HG02943 (cell line): ENCODE results near the gene LPXN.

Experiments used
- ATAC-seq: cut with Tn5 transposase; IDR thresholded peaks from one replicate; pipeline ENCODE4 v1.9.1; 2021; ENCODE audit warnings: mild to moderate bottlenecking, low read depth, moderate library complexity; ENCODE audit not compliant: unreplicated experiment

LPXN gene

DNA sequence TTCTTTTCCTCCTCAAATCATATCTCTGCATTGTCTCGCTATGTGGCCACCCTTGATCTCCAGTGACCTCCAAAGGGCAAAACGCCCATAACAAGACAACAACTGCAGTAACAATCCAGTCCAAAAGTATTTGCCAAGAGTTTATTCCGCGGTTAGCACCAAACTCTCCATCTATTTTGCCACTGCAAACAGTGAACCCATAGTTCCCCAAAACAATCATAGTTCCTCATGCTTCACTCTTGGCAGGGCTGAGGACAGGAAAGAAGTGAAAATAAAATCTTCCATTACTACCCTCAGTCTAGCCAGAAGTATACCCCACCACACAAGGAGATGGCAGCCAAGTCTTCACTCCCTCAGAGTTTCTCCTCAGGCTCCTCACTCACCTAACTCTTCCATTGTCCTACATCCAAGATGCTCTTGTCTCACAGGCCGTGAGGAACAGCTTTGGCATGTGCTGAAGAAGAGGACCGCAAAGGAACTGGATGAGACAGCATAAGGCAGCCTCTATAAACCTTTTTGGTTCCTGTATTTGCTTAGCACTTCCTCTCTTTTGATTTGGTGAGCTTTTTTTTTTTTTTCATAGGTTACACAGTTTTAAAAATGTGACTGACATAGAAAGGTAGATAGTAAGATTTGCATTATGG is at the start of gene LPXN:
Gene LPXN (minus strand): TSS at position 480 of the 644 bp plus-strand sequence. CDS start 84 bp downstream, at position 396.
- ATAC-seq, result no peak

DNA sequence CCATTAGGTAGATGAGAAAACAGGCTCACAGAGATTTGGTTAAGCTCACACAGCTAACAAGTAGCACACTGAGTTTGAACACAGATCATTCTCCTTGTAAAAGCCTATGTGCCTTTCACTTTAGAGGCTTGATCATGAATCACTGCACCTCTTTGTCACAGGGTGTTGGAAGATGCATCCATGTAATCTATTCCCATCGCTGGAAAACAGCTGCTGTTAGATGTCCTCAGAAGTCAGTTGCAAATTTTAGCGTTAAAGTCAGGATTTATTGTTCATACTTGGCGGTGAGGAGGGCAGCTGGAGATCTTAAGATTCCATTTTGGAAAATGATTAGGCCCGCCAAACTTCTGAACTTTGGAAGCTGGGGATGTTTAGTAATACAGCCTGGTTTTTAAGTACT is 49.4 kb upstream of the LPXN start:
- ATAC-seq, result no peak

DNA sequence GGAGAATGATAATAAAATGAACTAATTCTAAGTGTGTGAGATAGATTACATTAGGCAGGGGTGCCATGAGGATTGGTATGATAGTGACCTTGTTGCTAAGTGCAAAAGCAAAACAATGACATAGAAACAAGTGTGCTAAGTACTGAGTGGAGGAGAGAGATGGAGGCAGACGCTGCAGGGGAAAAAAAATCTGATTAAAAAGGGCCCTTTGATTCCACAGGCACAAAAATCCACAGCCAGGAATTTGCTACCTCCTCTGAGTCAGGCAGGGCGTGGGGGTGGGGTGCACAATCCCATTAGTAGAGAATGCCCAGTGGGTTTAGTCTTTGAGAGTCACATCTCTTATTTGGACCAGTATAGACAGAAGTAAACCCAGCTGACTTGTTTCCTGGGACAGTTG is 46.7 kb upstream of the LPXN start, which contains the start of gene CNTF:
Gene CNTF (plus strand): TSS at position 322 of the 400 bp plus-strand sequence. CDS start 88 bp downstream, outside the sequence.
- ATAC-seq, result no peak

DNA sequence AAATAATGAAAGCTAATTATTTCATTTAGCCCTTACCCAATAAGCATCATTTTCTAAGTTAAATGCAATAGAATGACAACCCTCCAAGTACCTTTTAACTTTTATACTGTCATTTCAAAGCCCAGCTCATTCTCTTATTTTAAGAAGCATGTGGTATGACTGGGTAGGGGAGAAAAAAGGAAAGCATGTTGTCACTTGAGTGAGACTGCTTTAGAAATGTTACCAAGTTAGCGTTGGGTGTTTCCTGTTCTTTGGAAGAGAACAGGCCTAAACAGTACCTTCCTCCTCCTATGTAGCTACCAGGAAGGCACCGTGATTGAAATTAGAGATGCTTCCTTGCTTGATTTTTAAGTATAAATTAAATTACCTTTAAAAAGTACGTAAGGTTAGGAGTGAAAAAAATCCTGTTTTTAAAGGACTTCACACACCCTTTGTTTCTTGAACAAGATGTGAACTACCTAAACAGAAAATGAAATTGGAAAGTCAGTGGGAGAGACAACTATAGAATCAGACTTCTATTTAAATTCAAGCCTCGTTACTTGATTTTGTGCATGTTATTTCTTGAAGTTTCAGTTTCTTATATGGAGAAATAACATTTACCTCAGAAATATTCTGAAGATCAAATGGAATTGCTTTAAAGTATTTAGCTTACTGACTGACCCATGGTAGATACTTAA is 46.1 kb upstream of the LPXN start:
- ATAC-seq, result no peak

DNA sequence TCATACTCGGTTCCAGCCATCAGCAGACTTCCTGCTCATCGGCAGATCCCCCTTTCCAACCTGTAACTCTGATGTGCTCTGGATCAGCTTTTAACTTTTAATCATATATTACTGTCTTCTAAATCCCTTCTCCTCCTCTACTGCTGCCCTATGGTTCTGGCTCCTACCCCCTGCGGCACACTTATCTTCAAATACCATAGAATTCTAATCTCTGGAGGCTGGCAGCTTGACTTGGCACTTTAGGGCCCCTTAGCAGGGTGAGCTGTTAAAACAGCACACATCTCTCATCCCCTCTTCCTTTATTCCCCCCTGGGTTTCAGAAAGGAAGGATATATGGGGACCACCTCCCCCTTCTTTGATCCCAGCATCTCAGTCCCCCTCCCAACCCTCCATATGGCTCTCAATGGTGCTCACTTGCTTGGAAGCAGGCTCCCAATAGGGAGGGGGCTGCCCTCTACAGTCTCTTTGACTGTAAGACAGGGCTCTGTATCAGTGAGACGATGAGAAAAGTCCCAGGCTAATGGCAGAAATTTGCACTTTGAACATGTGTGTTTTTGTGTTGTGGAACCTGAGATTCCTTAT is 42.4 kb upstream of the LPXN start:
- no peak for ATAC-seq

DNA sequence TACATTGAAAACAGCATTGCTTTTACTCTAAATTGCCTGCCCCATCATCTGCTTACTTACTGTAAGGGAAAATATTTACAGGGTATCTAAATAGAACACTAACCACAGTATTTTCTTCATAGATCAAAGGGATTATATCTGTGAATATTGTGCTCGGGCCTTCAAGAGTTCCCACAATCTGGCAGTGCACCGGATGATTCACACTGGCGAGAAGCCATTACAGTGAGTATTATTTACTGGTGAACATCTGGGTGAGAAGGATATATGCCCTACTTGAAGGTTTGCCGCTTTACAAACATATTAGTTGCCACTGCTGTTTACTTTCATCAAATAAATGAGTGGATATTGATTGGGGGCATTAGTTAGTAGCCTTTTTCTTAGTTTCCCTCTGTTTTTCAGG is 40.9 kb upstream of the LPXN start:
- ATAC-seq, result no peak

DNA sequence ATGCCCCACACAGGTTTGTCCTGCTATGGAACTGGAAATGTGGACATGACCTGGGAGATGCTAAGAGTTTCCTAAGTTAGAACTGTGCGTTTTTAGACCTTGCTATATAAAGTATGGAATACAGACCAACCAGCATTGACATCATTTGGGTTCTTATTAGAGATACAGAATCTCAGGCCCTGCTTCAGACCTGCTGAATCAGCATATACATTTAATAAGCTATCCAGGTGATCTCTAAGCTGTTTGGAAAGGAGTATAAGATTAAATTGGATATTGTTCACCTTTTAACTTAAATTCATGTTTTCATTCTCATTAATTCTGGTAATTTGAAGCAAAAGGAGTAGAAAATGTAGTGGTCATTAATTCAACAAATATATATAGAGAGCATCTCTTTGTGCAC is 39.9 kb upstream of the LPXN start:
- no peak for ATAC-seq

DNA sequence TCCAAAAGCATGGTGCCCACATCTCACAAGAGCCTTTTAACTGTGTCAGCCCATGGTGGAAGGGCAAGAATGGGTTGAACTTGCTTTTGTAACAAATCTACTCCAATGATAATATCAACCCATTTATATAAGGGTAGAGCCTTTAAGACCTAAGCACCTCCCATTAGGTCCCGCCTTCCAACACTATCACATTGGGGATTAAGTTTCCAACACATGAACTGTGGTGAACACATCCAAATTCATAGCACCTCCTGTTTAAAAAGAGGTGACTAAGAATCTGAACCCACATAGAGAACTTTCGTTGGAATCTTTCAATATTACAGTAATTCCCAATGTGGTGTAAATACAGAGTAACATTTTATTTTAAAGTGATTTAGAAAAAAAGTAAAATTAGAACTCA is 37.6 kb upstream of the LPXN start:
- no peak for ATAC-seq

DNA sequence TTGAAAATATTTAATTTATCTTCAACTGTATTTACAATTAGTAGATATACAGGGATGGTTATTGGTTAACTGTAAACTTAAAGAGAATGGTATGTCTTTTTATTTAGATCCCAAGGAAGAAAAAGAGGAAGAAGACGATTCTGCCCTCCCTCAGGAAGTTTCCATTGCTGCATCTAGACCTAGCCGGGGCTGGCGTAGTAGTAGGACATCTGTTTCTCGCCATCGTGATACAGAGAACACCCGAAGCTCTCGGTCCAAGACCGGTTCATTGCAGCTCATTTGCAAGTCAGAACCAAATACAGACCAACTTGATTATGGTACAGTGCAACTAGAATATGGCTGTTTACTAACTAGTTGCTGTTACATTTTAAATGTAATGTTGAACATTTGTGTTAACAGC is 34.1 kb upstream of the LPXN start:
- ATAC-seq, result no peak

DNA sequence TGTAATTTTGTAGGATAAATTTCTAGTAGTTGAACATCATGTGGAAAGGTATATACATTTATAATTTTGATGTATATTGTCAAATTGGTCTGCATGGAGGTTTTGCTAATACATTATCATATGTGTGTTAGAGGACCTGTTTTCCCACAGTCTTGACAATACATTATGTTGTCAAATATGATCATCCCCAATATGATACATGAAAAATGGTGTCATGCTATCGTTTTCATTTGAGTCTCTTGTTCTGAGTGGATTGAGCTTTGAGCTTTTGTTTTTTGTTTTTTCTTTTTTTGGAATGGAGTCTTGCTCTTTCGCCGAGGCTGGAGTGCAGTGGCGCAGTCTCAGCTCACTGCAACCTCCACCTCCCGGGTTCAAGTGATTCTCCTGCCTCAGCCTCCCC is 32.7 kb upstream of the LPXN start:
- ATAC-seq, result no peak

DNA sequence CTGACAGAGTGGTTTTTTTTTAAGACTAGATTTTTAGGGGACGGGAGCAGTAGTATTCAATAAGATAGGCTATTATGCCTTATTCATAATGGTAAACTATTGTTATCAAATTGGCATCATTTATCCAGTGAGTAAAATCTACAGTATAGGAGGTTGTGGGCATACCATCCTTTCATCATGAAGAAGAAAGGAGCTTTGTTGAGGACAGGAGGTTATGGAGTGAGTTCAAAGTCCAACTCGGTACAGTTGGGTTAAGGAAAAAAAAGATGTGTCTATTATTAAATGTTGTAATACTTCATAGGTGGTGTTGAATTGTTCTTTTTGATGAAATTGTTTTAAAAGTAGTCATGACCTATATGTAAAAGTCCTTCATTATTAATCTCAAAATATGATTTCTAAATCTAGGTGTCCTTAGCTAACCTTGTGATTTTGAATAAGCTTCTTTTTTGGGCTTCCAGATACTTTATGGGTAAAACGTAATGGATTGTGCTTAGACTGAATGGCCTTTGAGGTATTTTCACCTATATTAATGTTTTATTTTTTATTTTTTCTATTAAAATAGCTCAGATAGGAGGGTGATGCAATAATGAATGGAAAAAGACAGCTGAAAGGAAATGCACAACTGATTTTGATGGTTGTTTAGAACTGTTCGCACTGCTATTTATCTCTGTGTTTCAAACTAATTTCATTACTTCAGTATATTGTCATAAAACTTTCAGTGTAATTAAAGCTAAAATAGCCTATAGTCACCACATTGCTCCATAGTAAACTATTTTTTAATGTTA is 31.5 kb upstream of the LPXN start:
- no peak for ATAC-seq

DNA sequence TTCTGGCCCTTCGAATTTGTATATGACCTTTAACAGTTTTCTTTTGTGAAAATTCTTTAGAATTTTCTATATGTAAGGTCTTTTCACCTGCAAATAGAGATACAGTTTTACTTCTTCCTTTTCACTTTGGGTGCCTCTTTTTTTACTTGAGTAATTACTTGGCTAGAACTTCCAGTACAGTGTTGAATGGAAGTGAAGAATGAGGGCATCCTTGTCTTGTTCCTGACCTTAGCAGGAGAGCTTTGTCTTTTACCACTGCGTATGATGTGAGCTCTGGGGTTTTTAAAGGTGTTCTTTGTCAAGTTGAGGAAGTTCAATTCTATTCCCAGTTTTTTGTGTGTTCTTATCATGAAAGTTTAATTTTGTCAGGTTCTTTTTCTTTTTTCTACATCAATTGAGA is 24.9 kb upstream of the LPXN start:
- no peak for ATAC-seq

DNA sequence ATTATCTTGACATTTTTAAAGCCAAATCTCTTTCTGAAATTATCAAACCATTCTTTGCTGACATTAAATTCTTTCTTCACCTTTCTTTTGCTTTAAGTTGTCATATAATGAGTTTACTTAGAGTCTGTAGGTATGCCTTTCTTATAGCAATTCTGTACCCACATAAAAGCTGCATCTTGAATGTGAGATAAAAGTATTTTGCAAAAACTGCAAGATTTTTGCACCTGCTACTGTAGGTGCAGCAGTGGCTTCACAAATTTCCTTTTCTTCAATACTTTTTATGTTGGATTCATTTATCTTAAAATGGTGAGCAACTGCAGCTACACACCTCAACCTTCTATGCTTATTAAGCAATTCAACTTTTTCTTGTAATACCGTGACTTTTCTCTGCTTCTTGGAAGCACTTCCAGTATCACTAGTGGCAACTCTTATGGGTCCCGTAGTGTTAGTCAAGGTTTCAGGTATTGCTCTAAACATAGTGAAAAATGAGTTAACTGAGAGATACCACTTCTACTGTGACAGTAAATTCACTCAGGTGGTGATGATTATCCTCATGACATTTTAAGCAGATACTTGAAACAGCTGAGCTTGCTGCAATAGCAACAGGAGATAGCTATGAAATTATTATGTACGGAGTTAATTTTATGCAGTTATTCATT is 22.0 kb upstream of the LPXN start:
- ATAC-seq, result no peak

DNA sequence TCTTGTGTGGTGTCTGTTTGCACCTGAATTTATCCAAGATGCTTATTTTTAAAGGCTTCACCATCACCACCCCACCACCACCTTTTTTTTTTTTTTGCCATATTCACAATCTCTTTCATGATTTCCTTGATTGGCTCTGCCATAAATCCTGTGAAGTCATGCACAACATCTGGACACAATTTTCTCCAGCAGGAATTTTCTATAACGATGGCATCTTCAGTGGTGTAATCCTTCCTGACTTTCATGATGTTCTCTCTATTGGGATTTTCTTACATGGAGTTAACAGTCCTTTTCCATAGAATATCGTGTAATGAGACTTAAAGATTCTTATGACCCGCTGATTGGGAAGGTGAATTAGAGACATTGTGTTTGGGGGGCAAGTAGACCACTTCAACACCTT is 21.0 kb upstream of the LPXN start:
- ATAC-seq, result no peak

DNA sequence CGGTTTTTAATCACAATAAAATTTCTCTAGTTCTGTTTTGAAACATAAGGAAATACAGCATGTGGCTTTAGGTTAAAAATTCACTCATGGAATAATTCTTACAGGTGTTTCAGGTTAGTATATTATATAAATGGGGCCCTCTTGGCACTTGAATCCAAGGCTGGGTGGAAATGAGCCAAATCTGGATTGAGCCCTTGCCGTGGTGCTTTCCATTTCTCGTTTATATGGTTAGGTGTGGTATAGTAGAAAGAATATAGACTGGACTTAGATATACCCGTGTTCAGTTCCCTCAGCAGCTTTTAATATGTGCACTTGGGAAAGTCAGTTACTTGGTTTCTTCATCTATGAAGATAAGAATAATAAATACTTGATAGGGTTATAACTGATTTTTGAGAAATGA is 19.2 kb upstream of the LPXN start:
- no peak for ATAC-seq

DNA sequence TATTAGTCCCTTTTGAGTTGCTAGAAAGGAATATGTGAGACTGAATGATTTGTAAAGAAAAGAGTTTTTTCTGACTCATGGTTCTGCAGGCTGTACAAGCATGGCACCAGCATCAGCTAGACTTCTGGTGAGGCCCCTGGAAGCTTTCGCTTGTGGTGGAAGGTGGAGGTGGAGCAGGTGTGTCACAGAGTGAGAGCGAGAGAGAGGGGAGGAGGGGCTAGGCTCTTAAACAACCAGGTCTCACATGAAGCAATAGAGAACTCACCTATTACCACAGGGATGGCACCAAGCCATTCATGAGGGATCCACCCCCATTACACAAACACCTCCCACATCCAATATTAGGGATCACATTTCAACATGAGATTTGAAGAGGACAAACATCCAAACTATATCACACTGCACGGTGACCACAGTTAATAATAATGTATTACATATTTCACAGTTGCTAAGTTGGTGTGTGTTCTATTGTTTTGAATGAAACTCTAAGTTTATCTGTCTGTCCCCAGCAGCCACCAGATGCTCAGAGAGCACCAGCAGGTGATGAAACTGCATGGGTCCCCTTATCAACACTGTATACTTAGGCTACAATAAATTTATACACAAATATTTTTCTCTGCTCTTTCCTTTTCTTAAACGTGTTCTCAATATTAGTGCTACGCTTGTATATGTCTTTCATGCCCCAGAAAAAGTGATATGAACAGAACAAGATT is 17.3 kb upstream of the LPXN start:
- ATAC-seq, result no peak

DNA sequence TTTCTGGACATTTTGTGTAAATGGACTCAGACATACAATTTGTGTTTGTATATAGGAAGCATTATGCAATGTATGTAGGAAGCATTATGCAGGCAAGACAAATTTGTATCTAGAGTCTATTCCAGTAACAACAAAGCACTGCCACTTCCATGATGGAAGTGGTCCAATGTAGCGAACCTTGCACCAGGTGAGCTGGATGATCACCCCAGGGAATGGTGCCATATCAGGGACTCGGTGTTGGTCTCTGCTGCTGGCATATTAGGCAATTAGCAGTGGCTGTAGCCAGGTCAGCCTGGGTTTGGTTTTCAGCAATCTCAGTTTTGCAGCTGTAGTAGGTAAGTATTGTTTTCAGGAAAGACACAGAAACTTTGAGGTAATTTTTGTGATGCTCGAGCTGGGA is 16.0 kb upstream of the LPXN start:
- no peak for ATAC-seq

DNA sequence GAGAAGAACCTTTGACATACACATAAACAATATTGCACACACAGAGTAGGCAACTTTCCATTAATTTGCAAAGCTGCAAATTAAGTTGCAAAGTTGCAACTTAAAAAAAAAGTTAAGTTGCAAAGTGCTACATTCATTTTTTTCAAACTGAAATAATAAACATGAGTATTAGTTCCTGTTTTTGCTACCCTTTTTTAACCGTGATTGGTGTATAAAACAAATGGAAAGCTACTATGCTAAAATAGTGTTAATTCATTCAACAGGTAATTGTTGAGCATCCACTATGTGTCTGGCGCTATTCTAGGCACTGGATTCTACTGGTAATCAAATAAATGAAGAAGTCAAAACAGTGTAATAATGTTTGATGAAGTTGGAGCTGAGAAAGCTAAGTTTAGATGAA is 11.3 kb upstream of the LPXN start:
- no peak for ATAC-seq

DNA sequence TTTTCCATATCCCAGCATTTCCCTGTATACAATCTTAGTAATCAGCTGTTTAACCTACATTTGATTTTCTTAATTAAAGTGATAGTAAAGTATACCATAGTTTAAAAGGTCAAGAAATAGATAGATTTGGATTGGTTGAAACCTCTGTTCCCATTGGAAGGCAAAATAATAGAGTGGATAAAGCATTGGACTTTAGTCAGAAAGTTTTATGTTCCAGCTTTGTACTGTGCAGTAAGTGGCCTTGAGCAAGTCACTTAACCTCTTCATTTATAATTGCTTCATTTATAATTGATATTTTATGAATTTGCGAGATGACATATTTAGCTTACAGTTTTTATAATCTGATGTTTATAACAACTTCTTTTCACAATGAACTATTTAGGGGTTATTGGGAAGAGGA is 6.8 kb upstream of the LPXN start:
- ATAC-seq, result no peak

DNA sequence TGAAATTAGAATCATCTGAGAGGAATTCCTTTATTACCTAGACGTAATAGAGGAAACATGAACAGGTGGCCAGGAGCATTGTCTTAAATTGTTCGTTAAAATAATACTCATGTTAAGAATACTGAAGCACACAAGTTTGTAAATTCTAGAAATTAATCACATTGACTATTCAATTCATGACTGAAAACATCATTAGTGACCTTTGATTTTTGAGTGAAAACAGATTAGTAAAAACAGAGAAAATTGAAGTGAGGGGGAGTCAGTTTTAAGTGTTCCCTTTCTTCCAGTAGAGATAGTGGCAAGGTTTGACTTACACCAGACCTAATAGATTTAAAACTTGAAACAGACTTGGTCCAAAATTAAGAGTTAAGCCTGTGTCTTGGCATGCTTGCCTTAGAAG is 4.7 kb upstream of the LPXN start:
- no peak for ATAC-seq
